H1 (cell line): Measurements from ENCODE around the gene MBD3. TPM values are rescaled to one million over a fixed set of nuclear protein-coding genes. Genes with fewer than 3 reads are reported as not detected.
A peak's percentile ranks its signal among the peaks of the same experiment; 100 is the strongest.

Experiments
- CTCF ChIA-PET: fragments of 300-600 bp; sonication (Branson Sonifier 250); formaldehyde crosslinking; loops from one replicate; lab custom pipeline; 2021; ENCODE audit not compliant: partially characterized antibody; lab: Charles Lee
- POLR2A ChIA-PET: fragments of 300-600 bp; sonication (Branson Sonifier 250); formaldehyde crosslinking; loops from one replicate; lab custom pipeline; 2021; ENCODE audit warnings: inconsistent platforms; ENCODE audit not compliant: partially characterized antibody; lab: Charles Lee
- DNase-seq, 2 experiments: peaks; one replicate each; pipeline versions ENCODE4 v3.0.0 to v3.0.0-alpha.2; 2010 to 2022; ENCODE audit warnings: low spot score in 2 of 2, low read depth in 1 of 2, mixed read lengths in 1 of 2
- FAIRE-seq: peaks from 2 replicates; lab custom pipeline; 2011; peaks lifted over from hg19 to GRCh38; lab: Jason Lieb, UNC
- H2AFZ ChIP-seq: 2 replicates; pipeline ENCODE4 v1.8.1; 2012; ENCODE audit warnings: low read length, inconsistent platforms
- H2AK5ac ChIP-seq: 2 replicates; pipeline ENCODE4 v1.6.1; 2013; ENCODE audit warnings: low read depth, low read length
- H2BK120ac ChIP-seq: replicated peaks from 2 replicates; pipeline ENCODE3; 2013; ENCODE audit warnings: low read depth, low read length, inconsistent platforms
- H2BK12ac ChIP-seq: 2 replicates; pipeline ENCODE4 v1.6.1; 2013; ENCODE audit warnings: low read depth, low read length
- H2BK15ac ChIP-seq: 2 replicates; pipeline ENCODE4 v1.6.1; 2013; ENCODE audit warnings: low read length
- H2BK20ac ChIP-seq: 2 replicates; pipeline ENCODE4 v1.6.1; 2013; ENCODE audit warnings: low read length
- H2BK5ac ChIP-seq: 2 replicates; pipeline ENCODE4 v1.6.1; 2013; ENCODE audit warnings: low read depth, low read length
- H3K14ac ChIP-seq: 2 replicates; pipeline ENCODE4 v1.6.1; 2013; ENCODE audit warnings: inconsistent platforms; ENCODE audit not compliant: insufficient read length
- H3K18ac ChIP-seq: 2 replicates; pipeline ENCODE4 v1.6.1; 2013; ENCODE audit warnings: low read length; ENCODE audit errors: extremely low read depth
- H3K23ac ChIP-seq: 2 replicates; pipeline ENCODE4 v1.6.1; 2013; ENCODE audit warnings: inconsistent platforms; ENCODE audit not compliant: insufficient read length
- H3K23me2 ChIP-seq: 2 replicates; pipeline ENCODE4 v1.6.1; 2013; ENCODE audit warnings: low read depth, low read length
- H3K27ac ChIP-seq: 2 replicates; pipeline ENCODE4 v1.6.1; 2011; ENCODE audit warnings: low read depth, low read length, inconsistent platforms
- H3K27me3 ChIP-seq, 4 experiments: replicated peaks in 1 of 4; 1 replicate in 1 of 4; 2 replicates in 3 of 4; pipeline versions ENCODE4 v1.6.1 to v1.8.1; 2011 to 2013; ENCODE audit warnings: low read length in 3 of 4, mild to moderate bottlenecking in 3 of 4, inconsistent platforms in 2 of 4, mixed read lengths in 2 of 4, moderate library complexity in 1 of 4; ENCODE audit not compliant: control insufficient read depth in 3 of 4, insufficient read depth in 3 of 4; ENCODE audit errors: extremely low read depth in 1 of 4
- H3K36me3 ChIP-seq, 4 experiments: 2 replicates each; pipeline versions ENCODE4 v1.6.1 to v1.8.1; 2011 to 2013; ENCODE audit warnings: mild to moderate bottlenecking in 4 of 4, low read length in 3 of 4, moderate library complexity in 2 of 4, control low read depth in 1 of 4, inconsistent platforms in 1 of 4; ENCODE audit not compliant: insufficient read depth in 4 of 4, control insufficient read depth in 2 of 4
- H3K4ac ChIP-seq: replicated peaks from 2 replicates; pipeline ENCODE3; 2013; ENCODE audit warnings: low read length, low read depth, mixed read lengths, inconsistent platforms; ENCODE audit not compliant: insufficient read length
- H3K4me1 ChIP-seq, 4 experiments: replicated peaks in 1 of 4; 1 replicate in 1 of 4; 2 replicates in 3 of 4; pipeline versions ENCODE4 v1.6.1 to v1.8.1; 2011 to 2013; ENCODE audit warnings: low read length in 3 of 4, inconsistent platforms in 2 of 4, mixed read lengths in 1 of 4; ENCODE audit not compliant: insufficient read depth in 4 of 4, control insufficient read depth in 3 of 4
- H3K4me2 ChIP-seq, 2 experiments: 2 replicates each; pipeline versions ENCODE4 v1.6.1 to v1.8.1; 2011 to 2013; ENCODE audit warnings: low read depth in 2 of 2, low read length in 2 of 2, control low read depth in 1 of 2, inconsistent platforms in 1 of 2, mild to moderate bottlenecking in 1 of 2; ENCODE audit not compliant: insufficient read depth in 1 of 2
- H3K4me3 ChIP-seq, 4 experiments: fragments of 200-600, 300-600 bp in 1 of 4; sonication (generic), shearing (Covaris generic), sonication (Bioruptor Twin) in 1 of 4; 2 replicates each; pipeline versions ENCODE4 v1.5.1 to v1.8.1; 2011 to 2016; ENCODE audit warnings: low read length in 4 of 4, low read depth in 3 of 4, control low read depth in 2 of 4, inconsistent platforms in 2 of 4, mild to moderate bottlenecking in 2 of 4, mixed read lengths in 1 of 4, moderate library complexity in 1 of 4; ENCODE audit not compliant: insufficient read depth in 2 of 4; ENCODE audit errors: extremely low read depth in 1 of 4
- H3K56ac ChIP-seq: replicated peaks from 2 replicates; pipeline ENCODE3; 2013; ENCODE audit warnings: low read depth, mild to moderate bottlenecking, mixed read lengths, low read length, inconsistent platforms; ENCODE audit not compliant: insufficient read length
- H3K79me1 ChIP-seq: 2 replicates; pipeline ENCODE4 v1.6.1; 2013; ENCODE audit warnings: low read depth, low read length, control low read depth
- H3K79me2 ChIP-seq, 2 experiments: 2 replicates each; pipeline versions ENCODE4 v1.6.1 to v1.8.1; 2012 to 2013; ENCODE audit warnings: low read length in 2 of 2, mild to moderate bottlenecking in 2 of 2, inconsistent platforms in 1 of 2; ENCODE audit not compliant: insufficient read depth in 2 of 2, control insufficient read depth in 1 of 2
- H3K9ac ChIP-seq, 4 experiments: replicated peaks in 1 of 4; 1 replicate in 1 of 4; 2 replicates in 3 of 4; pipeline versions ENCODE4 v1.6.1 to v1.8.1; 2011 to 2013; ENCODE audit warnings: low read depth in 3 of 4, low read length in 3 of 4, control low read depth in 2 of 4, mild to moderate bottlenecking in 2 of 4, moderate library complexity in 2 of 4, inconsistent platforms in 1 of 4; ENCODE audit errors: extremely low read depth in 1 of 4
- H3K9me3 ChIP-seq, 2 experiments: 2 replicates each; pipeline versions ENCODE4 v1.6.1 to v1.8.1; 2012 to 2013; ENCODE audit warnings: mild to moderate bottlenecking in 2 of 2, moderate library complexity in 2 of 2, control low read depth in 1 of 2, inconsistent platforms in 1 of 2, low read depth in 1 of 2, low read length in 1 of 2, mixed read lengths in 1 of 2; ENCODE audit not compliant: insufficient read depth in 2 of 2
- H4K20me1 ChIP-seq, 2 experiments: replicated peaks in 1 of 2; 2 replicates each; pipeline versions ENCODE3 to v1.8.1; 2011 to 2013; ENCODE audit warnings: inconsistent platforms in 2 of 2, low read length in 2 of 2, mild to moderate bottlenecking in 1 of 2; ENCODE audit not compliant: insufficient read depth in 2 of 2, control insufficient read depth in 1 of 2
- H4K5ac ChIP-seq: 2 replicates; pipeline ENCODE4 v1.6.1; 2013; ENCODE audit warnings: low read length, low read depth, mixed read lengths, inconsistent platforms; ENCODE audit not compliant: insufficient read length
- H4K8ac ChIP-seq: 2 replicates; pipeline ENCODE4 v1.8.0; 2013; ENCODE audit warnings: mild to moderate bottlenecking, moderate library complexity, low read length, inconsistent platforms; ENCODE audit not compliant: insufficient read depth; ENCODE audit errors: extremely low read depth
- H4K91ac ChIP-seq: replicated peaks from 2 replicates; pipeline ENCODE3; 2013; ENCODE audit warnings: low read length, mixed read lengths, inconsistent platforms; ENCODE audit not compliant: insufficient read length
- BCL11A ChIP-seq, 2 experiments: IDR thresholded peaks; one replicate each; pipeline ENCODE4 v1.6.1; 2011; ENCODE audit warnings: low read depth in 2 of 2, low read length in 2 of 2, mild to moderate bottlenecking in 2 of 2
- CHD2 ChIP-seq: IDR thresholded peaks from 2 replicates; pipeline ENCODE4 v1.6.1; 2012; ENCODE audit warnings: low read length, improper control_type of control experiment
- EZH2 ChIP-seq: fragments of 200-600 bp; sonication (generic); IDR thresholded peaks from 2 replicates; pipeline ENCODE4 v1.7.1; 2012; ENCODE audit warnings: low read depth, mild to moderate bottlenecking, moderate library complexity, low read length, inconsistent platforms; ENCODE audit not compliant: severe bottlenecking
- KDM1A ChIP-seq: fragments of 200-600, 300-600 bp; sonication (generic); IDR thresholded peaks from 2 replicates; pipeline ENCODE4 v1.7.1; 2016; ENCODE audit warnings: mild to moderate bottlenecking, low read length, borderline replicate concordance
- KDM4A ChIP-seq: IDR thresholded peaks from one replicate; pipeline ENCODE4 v1.7.1; 2012; ENCODE audit warnings: low read depth, mild to moderate bottlenecking, moderate library complexity, low read length, inconsistent platforms; ENCODE audit not compliant: severe bottlenecking
- POLR2AphosphoS5 ChIP-seq: IDR thresholded peaks from 2 replicates; pipeline ENCODE4 v1.6.1; 2011; ENCODE audit warnings: low read depth, low read length
- RNF2 ChIP-seq: fragments of 200-900, 300-1000 bp; sonication (generic); IDR thresholded peaks from 2 replicates; pipeline ENCODE4 v1.7.1; 2016; ENCODE audit warnings: borderline replicate concordance, low read depth, mild to moderate bottlenecking, antibody characterized with exemption, low read length; ENCODE audit not compliant: poor library complexity, severe bottlenecking; ENCODE audit errors: missing control alignments
- SIN3A ChIP-seq, 2 experiments: IDR thresholded peaks in 1 of 2; conservative IDR thresholded peaks in 1 of 2; 2 replicates each; pipeline ENCODE4 v1.6.1; 2011 to 2012; ENCODE audit warnings: low read length in 2 of 2, improper control_type of control experiment in 1 of 2, low read depth in 1 of 2, mild to moderate bottlenecking in 1 of 2
- SP1 ChIP-seq: IDR thresholded peaks from 2 replicates; pipeline ENCODE4 v1.6.1; 2011; ENCODE audit warnings: low read depth, low read length
- TBP ChIP-seq: IDR thresholded peaks from 2 replicates; pipeline ENCODE4 v1.6.1; 2011; ENCODE audit warnings: low read depth, low read length, improper control_type of control experiment
- WGBS, 2 experiments: shearing (Covaris generic) in 1 of 2; methylation state at CpG; one replicate each; pipeline versions ENCODE4 v1.1.6 to v1.1.7; 2013 to 2015; ENCODE audit warnings: low lambda C conversion rate in 2 of 2, mixed read lengths in 2 of 2, inconsistent platforms in 1 of 2, low coverage in 1 of 2, missing lambda C conversion rate in 1 of 2; ENCODE audit not compliant: insufficient replicate concordance in 2 of 2, insufficient coverage in 1 of 2, insufficient read length in 1 of 2; ENCODE audit errors: extremely low coverage in 1 of 2, missing lambda C conversion rate in 1 of 2; 5-methylcytosine and 5-hydroxymethylcytosine counted together
- polyA plus RNA-seq, 7 experiments: library from polyadenylated mRNA; depleted of rRNA in 3 of 7; stranded (reverse) in 5 of 7; unstranded in 2 of 7; fragments of >200 nt in 5 of 7; fragments of 200-250 nt in 2 of 7; gene quantifications; 1 replicate in 5 of 7; 2 replicates in 1 of 7; 4 replicates in 1 of 7; pipeline versions ENCODE4 v1.2.1 to v1.2.3, GENCODE V29; 2011 to 2013; ENCODE audit warnings: missing spikeins in 2 of 7, mixed read lengths in 2 of 7
- total RNA-seq: library from RNA; stranded (reverse); fragmentation: NEBNext Ultra II Directional; extraction: Animal tissue kit (Norgen Biotek cat#: 25700); gene quantifications from 2 replicates; pipeline ENCODE4 v1.2.1, GENCODE V29; 2021

The MBD3 gene
- total and polyA plus RNA-seq, 2 of the 8 experiments (the other 6 are each of a cell fraction or from before 2014, with no cell fraction given), result 88.2 to 110 TPM

DNA sequence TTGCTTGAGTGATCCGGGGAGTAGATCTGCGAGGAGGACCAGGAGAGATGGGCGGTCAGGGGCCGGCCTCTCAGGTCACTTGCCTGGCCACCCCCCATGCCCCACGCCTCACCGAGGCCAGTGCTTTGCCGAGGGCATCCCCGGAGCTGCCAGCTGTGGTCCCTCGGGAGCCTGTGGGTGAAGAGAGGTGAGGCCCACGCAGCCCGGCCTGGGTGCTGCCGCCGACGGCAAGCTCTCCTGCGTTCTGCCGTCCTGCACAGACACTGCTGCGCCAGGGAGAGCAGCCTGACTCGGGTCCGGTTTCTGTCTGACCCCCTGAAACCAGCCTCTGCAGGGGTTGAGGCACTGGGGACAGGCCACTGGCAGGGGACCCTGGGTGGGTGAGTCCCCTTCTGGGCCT lies 28.4 kb upstream of the MBD3 start:
- Histone ChIP-seq H3K14ac (no peak overlapping the region), H4K5ac (no peak overlapping the region), H3K4me3 (no peak overlapping the region), H3K79me2 (peaks cover 0 to 4% of the 10 kb centered on the region in 2 experiments; a peak in 1 of 4 replicates), H2BK5ac (0 out of 2 replicates have a peak overlapping the region, but pooled peaks have one; percentile 16), H3K4ac (no peak overlapping the region), H3K4me2 (no peak overlapping the region), H2BK12ac (no peak overlapping the region), H3K9ac (no peak overlapping the region), H2BK15ac (no peak overlapping the region), H2BK20ac (no peak overlapping the region), H3K27ac (no peak overlapping the region; the same call in 1 of the 2 replicates), H3K9me3 (no peaks in the 10 kb centered on the region), H3K18ac (no peak overlapping the region), H2AFZ (no peak overlapping the region), H3K56ac (no peak overlapping the region), H4K91ac (no peak overlapping the region), H3K23me2 (no peaks in the 10 kb centered on the region), H3K4me1 (peaks cover 0 to 8% (median 4%) of the 10 kb centered on the region in 4 experiments; a peak in 3 of 7 replicates), H3K36me3 (peaks cover 16 to 75% (median 56%) of the 10 kb centered on the region in 4 experiments), H4K8ac (no peak overlapping the region), H3K79me1 (peaks cover 3% of the 10 kb centered on the region; the same call in 1 of the 2 replicates), H3K23ac (no peak overlapping the region)
- ChIA-PET POLR2A (interaction anchor here (0.6 to 2.0 kb wide), 5 partner anchors 11 to 46 kb away, joined by 3 to 6 read pairs (median 3); no protein-coding TSS in a partner anchor), CTCF (interaction anchor here (0.6 kb wide), 1 partner anchor 187 kb away, joined by 3 read pairs; no protein-coding TSS in a partner anchor)
- no peak for FAIRE-seq
- TF ChIP-seq SP1 (no peak), KDM4A (no peak), POLR2AphosphoS5 (no peak), RNF2 (no peak), BCL11A (IDR thresholded peaks at IDR 0.05; ENCODE audit: low read depth in 2 of 2, low read length in 2 of 2) (no peak), TBP (no peak), EZH2 (no peak), KDM1A (no peak), CHD2 (no peak), SIN3A (conservative IDR thresholded peaks at IDR 0.05 in 1 of 2, IDR thresholded peaks at IDR 0.05 in 1 of 2; ENCODE audit: low read depth in 1 of 2, low read length in 2 of 2) (no peak)
- TF ChIP-seq, all 59 proteins: peak for 0
- Histone ChIP-seq H2AK5ac (no peak overlapping the region), H4K20me1 (peaks cover 19 to 28% of the 10 kb centered on the region in 2 experiments), H2BK120ac (no peak overlapping the region), H3K27me3 (no peaks in the 10 kb centered on the region)
- WGBS, 2 experiments, result 94% methylated on average over 16 of the region's 19 CpGs; no CpG with 5 or more reads in 1 of the 2 experiments
- no peak for DNase-seq
